ENCODE results near the gene HOXC6.

The HOXC6 gene

DNA sequence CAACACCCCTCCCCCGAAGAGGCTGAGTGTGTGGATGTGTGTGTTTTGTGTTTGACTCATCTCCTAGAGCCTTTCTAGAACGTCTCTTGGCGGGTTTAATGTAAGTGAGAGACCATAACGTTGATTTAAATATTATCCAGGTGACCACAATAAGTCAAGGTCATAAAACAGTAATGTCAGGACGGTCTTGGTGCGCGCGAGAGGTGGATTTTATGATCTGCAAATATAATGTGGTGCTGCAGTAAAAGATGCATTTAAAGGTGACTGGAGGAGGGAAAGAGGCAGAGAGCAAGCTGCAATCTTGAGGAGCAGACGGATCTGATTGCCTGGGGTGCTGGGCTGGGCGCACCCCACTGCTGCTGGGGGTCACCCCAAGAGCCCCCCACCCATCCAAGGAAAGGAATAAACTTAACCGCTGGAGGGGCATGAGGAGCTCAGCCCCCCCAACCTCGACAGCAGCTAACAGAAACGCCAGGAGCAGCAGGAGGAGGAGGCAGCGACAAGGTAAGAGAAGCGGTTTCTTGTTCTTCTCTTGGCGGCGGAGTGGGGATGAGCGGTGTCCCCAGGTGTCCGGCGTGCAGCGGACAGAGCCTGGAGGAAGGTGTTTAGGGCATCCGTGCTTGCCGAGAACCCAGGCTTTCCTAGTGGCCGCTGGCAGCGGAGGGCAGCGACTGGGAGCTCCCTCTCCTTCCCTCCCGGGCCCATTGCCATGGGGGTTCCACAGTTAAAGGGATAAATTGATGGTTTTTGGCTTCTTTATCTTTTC is 37.7 kb upstream of the HOXC6 start:
- DNase-seq (ENCODE audit: low spot score) = no peak

- DNase-seq (ENCODE audit: low spot score) = no peak
Measured at GRCh38 chr12:53991077-53991460, 37.2 kb upstream of the HOXC6 start.

- no peak for DNase-seq (ENCODE audit: low spot score)
Measured at GRCh38 chr12:53992377-53992889, 35.8 kb upstream of the HOXC6 start.

GRCh38 chr12:53993162-53994008 is 34.9 kb upstream of the HOXC6 start:
- DNase-seq (ENCODE audit: low spot score) = no peak

GRCh38 chr12:53994009-53994263 is 34.3 kb upstream of the HOXC6 start:
- DNase-seq (ENCODE audit: low spot score) = no peak

GRCh38 chr12:53994264-53995001 is 33.8 kb upstream of the HOXC6 start:
- DNase-seq (ENCODE audit: low spot score) = no peak

DNA sequence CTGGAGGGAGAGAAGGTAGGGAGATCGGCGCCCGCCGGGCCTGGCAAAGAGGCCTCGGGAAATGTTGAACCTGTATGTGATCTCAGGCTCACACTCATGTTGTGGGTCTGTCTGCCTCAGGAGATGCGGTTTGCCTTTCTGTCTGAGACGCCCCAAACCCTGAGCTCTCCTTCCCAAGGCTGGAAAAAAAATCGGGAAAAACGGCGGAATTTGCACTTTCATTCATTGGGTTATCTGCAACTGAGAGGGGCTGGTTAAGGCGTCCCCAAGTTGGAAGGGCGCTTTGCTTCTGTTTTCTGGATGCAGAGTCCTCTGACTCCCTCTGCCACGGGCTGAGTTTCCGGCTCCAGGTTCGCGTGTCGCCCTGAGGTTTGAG is 33.2 kb upstream of the HOXC6 start:
- no peak for DNase-seq (ENCODE audit: low spot score)

DNA sequence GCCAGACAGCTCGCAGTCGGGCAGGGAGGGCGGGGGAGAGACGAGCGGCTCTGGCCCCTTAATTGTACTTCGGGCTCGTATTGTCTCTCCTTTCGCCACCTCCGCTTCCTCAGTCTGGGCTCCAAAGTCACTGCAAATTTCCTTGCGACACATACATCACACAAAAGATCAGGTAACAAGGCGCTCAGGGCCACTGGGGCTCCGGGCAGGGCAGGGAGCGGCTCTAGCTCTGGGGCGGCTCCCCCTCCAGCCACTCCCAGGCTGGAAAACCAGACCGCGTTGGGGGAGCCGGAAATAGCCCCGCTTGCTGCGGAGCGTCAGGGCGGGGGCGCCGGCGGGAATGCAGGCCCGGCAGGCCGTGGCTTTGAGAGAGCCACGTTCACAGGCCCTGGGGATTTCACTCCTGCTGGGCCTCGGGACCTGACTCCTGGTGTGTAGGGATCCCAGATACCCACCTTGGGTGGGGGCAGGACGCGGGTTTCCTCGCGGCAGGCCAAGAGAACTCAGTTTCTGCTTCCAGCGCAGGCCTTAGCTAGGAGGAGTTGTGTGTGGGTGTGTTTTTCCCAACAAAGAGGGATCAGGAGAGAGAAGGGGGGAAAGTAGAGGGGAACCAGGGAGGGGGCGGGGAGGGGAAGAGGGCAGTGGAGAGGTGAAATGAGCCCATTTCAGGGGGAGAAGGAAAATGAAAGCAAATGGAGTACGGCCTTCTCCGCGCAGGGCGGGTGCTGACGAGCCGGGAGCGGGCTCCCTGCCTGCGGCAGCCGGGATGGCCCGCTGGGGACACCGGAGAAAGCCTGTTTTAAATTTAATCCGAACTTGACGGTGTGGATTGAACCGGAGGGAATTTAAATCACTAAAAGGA is 32.6 kb upstream of the HOXC6 start:
- no peak for DNase-seq (ENCODE audit: low spot score)

GRCh38 chr12:53996240-53997203 is 31.7 kb upstream of the HOXC6 start:
- DNase-seq (ENCODE audit: low spot score) = no peak

DNA sequence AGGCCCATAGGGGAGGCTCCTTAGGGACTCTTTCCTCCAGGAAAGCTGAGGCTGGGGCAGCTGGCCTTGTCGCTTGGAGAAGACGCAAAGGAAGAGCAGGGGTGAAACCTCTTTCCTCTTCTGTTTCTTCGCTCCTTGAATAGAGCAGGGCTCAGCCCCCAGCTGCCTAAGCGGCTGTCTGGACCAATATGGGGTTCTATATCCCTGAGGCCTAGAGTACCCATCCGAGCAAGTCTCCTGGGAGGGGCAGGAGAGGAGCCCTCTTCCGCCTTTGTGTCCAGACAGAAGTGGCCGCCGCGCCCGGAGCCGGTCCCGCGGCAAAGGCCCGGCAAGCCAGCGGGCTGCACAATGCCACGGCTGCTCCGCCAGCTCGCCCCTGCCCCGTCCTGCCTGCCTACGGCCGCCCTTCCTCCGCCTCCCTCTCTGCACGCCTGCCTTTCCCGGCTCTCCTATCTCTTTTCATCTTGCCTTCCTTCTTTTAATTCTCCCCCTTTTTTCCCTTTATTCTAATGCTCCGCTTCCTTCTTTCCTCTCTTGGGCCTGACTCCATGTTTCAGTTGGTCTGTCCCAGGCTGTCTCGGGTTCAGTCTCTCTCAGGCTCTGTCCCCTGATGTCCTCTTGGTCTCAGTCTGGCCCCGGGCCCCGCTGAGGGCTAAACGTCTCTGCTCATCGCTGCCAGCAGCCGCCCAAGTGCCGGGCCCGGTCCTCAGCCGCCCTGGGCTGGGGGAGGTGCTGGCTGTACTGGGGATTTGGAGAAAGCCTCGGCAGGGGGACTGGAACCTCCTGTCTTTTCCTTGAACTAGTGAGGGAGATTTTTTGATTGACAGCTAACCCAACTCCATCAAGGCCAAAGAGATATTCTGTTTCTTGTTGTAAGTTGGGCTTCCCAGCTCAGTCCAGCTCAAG is 30.8 kb upstream of the HOXC6 start:
- DNase-seq (ENCODE audit: low spot score) = no peak

GRCh38 chr12:53998110-53998899 is 29.9 kb upstream of the HOXC6 start:
- no peak for DNase-seq (ENCODE audit: low spot score)

DNA sequence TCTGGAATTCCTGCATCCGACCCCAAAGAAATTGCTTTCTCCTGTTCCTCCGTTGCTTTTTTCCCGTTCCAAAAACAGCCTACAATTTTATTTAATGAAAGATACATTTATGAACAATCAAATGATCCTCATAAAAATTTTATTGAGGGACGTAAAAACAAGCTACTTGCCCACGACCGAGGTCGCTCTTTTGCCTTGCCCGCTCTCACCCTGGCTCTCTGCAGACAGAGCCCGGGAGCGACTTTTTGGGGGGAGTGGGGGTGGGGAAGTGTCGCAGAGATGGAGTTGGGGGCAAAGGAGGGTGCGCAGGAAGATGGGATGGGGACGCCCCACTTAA is 29.4 kb upstream of the HOXC6 start:
- DNase-seq (ENCODE audit: low spot score) = no peak

DNA sequence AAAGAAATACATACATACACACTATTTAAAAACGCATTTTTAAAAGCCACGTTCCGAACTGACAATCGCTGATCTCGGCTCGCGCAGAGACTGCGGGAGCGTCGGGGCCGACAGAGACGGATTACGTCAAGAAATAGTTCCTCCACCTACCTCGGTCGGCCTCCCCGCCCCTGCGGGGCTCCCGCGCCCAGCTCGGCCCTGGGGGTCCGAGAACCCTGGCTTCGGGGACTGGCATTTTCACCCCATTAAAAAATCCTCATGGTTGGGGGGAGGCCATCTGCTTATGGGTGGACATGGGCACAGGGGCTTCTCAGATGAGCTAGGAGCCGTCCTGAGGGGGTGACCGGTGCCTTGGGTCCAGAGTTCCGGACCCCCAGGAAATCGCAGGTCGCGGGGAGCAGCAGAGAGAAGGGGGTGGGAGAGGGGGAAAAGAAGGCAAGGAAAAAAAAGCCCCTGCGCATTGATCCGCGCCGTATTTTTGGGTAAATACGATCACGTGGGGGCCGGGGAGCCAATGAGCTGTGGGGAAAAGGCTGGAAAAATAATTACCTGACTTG is 28.6 kb upstream of the HOXC6 start:
- DNase-seq (ENCODE audit: low spot score) = no peak

DNA sequence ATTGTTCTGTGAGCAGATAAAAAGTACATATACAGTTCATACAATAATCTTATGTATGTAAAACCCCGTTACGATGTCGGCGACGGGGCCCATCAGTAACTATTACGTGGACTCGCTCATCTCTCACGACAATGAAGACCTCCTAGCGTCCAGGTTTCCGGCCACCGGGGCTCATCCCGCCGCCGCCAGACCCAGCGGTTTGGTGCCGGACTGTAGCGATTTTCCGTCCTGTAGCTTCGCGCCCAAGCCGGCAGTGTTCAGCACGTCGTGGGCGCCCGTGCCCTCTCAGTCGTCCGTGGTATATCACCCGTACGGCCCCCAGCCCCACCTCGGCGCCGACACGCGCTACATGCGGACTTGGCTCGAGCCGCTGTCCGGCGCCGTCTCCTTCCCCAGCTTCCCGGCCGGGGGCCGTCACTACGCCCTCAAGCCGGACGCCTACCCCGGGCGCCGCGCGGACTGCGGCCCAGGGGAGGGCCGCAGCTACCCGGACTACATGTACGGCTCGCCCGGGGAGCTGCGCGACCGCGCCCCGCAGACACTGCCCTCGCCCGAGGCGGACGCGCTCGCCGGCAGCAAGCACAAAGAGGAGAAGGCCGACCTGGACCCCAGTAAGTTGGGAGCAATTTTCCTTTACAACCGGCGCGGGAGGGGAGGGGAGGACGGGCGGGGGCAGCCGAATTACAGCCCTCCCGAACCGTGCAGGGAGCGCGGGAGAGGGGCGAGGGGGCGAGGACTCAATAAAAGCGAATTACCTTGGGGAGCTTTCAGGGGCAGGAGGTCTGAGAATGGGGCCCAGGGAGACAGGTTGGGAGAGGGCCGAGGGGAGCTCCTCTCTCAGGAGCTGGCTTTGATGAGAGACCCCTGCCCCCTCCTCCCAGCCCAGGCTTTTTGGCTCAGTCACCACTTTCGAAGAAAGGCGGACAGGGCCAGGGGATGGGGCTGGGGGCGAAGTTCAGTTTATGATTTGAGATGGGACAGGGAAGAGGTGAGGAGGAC is 27.8 kb upstream of the HOXC6 start, which contains the start of gene HOXC9:
Gene HOXC9, plus strand, starts transcription at position 46 of the 999 bp plus-strand sequence. Its CDS starts 28 bp downstream, at position 74.
- DNase-seq (ENCODE audit: low spot score) = no peak

DNA sequence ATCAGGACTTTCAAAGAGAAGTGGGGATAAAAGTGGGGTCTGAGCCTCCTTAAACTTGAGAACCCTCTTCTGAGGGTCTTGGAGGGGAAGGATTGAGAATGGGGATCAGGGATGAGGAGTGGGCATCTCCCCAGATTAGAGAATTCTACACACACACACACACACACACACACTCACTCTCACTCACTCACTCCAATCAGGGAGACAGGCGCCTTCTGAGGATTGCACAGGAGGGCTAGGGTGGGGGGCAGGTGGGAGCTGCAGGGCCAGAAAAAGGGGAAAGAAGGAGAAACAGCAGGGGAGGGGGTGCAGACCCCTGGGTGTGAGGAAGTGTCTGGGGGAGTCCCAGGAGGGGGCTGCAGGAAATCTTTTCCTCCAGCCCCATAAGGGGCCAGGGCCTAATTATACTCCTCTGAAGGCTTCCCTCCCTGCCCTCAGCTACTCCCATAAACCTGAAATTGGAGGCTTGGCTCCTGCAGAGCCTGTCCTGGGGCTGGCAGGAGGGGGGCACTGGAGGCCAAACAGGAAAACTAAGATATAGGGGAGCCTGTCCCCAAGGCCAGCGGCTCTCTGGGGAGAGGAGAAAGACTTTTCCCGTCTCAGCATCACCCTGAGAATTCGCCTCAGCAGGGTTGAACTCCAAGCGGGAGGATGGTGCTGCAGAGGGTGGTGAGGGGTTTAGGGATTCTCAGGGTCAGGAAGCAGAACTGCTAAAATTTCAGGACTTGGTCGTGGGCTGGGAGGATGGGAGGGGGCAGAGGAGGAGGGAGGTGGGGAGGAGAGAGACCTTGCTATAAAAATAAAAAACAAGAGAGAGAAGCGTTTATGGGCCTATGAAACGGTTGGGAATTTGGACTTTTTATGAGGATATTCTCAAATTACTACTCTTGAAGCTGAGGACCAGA is 26.7 kb upstream of the HOXC6 start:
- DNase-seq (ENCODE audit: low spot score) = no peak

DNA sequence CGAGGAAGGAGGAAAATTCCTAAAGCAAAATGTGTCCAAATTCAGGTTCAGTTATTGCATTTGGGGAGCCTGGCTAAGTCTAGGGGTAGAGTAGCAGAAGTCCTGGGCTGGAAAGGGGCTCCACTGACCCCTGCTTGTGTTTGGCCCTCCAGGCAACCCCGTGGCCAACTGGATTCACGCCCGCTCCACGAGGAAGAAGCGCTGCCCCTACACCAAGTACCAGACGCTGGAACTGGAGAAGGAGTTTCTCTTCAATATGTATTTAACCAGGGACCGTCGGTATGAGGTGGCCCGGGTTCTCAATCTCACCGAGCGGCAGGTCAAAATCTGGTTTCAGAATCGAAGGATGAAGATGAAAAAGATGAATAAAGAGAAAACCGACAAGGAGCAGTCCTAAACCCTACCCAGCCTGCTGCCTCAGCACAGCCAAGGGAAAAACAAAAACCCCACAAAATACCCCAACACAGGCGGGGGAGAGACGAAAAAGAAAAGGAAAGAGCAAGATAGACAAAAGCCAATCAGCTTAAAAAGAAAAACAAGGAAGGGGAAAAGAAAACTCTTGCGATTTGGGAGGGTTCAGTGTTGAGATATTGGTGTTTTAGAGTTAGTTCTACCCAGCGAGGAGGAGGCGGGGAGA is 25.8 kb upstream of the HOXC6 start:
- no peak for DNase-seq (ENCODE audit: low spot score)
